GM18498 (cell line): ENCODE measurements around the gene A4GNT.
"Not testable (repeated sequence)": the region's sequence is repeated elsewhere in the genome, so short reads cannot be mapped to it uniquely, and the experiment has no call there.

Source experiments
- ATAC-seq: cut with Tn5 transposase; IDR thresholded peaks from one replicate; pipeline ENCODE4 v1.9.1; 2021; ENCODE audit warnings: mild to moderate bottlenecking, moderate library complexity; ENCODE audit not compliant: unreplicated experiment

Gene A4GNT

DNA sequence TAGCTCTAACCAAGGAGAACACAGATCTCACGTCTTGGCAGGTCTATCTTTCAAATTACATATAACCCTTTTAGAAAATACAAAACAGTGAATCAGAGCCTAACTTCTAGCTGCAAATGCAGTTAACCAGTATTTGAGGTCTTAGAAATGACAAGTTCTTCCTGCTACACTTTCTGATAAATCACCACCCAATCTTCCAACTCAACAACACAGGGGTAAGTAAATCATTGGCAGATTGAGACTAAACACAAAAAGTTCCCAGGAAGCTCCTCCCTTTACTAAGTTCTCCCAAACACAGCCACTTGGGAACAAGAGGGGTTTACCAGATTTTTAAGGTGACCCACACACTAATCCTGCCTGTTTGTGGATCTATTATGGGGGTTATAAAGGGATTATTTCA, at the start of gene A4GNT:
Gene A4GNT, minus strand, starts transcription at position 152 of the 400 bp plus-strand sequence. CDS start 1,134 bp downstream, outside the sequence.
- ATAC-seq, result no peak

DNA sequence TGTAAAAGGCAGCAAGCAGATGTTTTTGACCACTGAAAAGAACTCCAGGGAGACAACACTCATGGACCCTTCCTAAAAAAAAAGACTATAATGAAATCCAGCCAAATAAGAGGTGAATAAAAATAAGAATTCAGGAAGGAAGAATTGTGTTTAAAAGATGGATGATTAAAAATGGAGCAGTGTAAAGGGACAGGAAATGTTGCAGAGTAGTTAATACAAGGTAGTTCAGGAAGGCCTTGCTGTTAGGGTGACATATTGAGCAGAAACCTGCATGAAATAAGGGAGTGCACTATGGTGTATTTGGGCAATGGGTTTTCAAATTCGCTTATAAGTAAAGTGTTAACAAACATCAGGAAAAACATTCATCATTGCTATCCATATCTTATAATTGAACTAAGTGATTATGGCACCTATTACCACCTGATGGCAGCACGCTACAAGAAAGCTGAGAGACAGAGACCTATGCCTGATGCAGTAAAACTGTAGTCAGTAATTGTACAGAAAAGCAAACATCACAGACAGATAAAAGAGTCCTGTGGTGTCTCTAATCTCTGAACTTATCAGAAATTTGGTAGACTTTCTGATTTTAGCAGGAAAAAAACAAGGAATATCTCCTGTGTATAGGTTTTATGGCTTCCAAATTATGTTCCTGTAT, 48.3 kb upstream of the A4GNT start:
- no peak for ATAC-seq

DNA sequence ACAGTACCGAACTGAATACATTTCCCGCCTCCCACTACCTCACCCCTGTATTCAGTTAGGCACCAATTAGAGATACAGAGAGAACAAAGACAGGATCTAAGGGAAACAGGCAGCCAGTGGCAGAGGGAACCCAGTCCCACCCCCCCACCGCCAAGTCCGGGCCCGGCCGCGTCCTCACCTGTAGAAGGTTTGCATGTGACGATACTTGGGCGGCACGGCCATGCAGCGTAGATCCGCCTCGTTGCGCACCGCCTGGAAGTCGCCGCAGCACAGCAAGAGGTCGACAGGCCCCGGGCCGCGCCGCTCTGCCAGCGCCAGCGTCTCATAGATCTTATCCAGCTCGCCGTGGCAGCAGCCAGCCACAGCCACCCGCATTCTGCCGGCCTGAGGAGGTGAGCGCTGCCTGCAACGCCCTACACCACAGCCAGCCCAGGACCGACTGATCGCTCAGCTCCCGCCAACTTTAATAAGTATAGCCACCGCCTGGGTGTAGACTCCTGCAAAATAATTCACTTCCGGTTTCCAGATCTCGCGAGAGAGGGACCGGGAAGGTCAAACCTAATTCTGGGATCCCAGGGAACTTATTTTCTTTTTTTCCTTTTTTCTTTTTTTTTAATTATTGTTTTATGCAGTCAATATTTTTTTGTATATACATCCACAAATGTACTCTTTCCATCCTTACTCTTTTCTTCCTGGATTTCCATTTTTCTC, 42.4 kb upstream of the A4GNT start, which contains the start of gene DBR1:
Gene DBR1, minus strand, starts transcription at position 501 of the 711 bp plus-strand sequence. Its CDS starts 126 bp downstream, at position 375.
- ATAC-seq, result peak; percentile 91

DNA sequence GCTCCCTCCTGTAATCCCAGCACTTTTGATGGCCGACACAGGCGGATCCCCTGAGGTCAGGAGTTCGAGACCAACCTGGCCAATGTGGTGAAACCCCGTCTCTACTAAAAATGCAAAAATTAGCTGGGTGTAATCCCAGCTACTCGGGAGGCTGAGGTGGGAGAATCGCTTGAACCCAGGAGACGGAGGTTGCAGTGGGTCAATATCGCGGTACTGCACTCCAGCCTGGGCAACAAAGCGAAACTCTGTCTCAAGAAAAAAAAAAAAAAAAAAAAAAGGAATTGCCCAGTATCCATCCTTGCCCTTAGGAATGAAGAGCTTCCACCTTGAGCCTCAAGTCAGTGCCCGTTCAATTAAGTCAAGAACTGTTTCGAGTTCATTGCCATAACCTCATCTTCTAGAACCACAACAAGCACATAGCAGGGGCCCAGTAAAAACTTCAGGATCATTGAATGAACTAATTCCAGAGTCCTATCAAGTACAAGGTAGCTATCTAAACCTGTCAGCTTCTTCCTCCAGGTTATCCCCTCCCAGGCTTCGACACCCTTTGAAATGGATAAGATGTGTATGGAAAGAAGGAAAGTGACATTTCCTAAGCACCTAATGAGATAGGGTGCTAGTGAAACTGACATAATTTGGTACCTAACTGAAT, 41.7 kb upstream of the A4GNT start:
- ATAC-seq, result peak; percentile 2

DNA sequence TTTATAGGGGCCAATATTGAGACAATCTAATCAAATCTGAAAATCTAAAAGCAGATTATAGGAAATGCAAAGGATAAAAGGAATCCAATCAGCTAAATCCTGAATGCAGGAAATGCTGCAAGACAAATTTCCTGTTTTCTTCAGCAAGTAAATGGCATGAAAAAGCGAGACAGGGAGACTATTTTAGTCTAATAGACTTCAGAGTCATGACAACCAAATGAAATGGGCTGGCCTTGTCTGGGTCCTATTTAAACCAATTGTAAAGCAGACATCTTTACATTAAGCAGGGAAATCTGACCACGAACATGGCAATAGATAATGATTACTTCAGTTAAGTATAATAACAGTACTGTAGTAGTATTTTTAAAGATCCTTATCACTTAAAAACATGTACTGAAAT, 40.4 kb upstream of the A4GNT start:
- no peak for ATAC-seq

DNA sequence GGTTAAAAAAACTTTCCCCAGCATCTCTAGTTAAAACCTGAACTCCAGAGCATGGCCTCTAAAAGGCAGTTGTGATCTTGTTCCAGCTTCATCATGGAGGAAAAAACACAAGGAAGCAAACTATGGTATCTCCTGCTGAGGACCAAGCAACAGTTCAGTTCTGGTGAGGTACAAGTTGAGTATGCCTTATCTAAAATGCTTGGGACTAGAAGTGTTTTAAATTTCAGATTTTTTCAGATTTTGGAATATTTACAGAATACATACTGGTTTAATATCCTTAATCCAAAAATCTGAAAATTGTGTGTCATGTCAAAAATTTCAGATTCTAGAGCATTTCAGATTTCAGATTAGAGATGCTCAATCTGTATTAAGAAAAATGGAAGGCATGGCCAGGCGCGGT, 32.9 kb upstream of the A4GNT start:
- no peak for ATAC-seq

DNA sequence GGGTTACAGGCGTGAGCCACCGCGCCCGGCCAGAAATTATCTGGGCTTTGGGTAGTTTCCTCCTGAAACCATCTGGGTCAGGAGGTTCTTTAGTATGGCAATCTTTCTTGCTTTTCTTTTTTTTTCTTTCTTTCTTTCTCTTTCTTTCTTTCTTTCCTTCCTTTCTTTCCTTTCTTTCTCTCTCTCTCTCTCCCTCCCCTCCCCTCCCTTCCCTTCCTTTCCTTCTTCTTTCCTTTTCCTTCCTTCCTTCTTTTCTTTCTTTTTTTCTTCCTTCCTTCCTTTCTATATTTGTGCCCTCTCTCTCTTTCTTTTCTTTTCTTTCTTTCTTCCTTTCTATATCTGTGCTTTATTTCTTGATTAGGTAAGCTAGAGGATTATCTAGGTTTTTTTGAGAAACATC, 25.6 kb upstream of the A4GNT start:
- ATAC-seq, result no peak

DNA sequence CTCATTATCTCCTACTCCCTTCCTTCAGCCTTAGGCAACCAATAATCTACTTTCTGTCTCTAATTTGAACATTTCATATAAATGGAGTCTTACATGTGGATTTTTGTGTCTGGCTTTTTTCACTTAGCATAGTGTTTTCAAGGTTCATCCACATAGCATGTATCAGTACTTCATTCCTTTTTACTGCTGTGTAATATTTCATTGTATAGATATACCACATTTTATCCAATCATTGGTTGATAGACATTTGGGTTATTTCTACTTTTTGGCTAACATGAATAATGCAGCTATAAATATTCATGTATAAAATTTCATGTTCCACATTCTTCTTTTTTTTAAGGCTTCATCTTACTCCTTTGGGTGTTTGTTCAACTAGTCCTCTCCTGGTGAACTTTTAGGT, 22.3 kb upstream of the A4GNT start:
- ATAC-seq, result no peak

DNA sequence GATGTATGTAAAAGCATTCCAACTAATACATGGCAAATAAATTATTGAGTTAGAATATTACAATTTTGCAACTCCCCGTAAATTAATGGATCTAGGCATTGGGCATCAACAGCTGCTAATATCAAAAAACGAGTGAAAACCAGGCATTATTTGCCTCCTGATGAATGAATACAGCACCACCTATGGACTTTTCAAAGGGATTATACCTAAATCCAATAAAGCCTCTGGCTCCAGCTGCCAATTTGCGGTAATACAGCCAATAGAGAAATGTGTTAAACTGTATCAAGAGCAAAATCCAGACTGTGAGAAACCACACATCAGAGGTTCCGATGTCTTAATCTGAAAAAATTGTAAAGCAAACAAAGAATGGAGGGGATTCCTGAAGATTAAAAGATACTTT, 16.3 kb upstream of the A4GNT start:
- no peak for ATAC-seq

DNA sequence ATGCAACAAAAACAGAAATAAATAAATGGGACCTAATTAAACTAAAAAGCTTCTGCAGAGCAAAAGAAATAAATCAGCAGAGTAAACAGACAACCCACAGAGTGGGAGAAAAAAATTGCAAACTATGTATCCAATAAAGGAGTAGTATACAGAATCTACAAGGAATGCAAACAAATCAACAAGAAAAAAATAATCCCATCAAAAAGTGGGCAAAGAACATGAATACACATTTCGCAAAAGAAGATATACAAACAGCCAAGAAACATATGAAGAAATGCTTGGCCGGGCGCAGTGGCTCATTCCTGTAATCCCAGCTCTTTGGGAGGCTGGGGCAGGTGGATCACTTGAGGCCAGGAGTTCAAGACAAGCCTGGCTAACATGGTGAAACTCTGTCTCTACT, 10.0 kb upstream of the A4GNT start:
- not testable (repeated sequence) for ATAC-seq

DNA sequence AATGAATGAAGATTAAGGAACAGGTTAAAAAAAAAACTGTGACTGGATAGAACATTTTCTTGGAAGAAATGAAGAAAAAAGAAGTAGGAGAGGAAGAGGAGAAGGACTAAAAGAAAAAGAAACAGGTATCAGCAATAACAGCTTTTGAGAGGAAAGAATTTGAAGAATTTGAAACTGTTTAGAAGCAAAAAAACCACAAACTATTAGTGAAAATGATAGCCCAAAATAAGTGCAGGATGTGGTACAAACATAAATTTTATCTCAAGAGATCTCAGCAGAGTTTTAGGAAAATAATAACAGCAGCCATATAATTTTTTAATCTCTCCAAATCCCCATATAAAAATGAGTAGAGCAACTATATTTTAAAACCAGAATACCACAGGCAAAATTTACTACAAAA, 8.8 kb upstream of the A4GNT start:
- no peak for ATAC-seq

DNA sequence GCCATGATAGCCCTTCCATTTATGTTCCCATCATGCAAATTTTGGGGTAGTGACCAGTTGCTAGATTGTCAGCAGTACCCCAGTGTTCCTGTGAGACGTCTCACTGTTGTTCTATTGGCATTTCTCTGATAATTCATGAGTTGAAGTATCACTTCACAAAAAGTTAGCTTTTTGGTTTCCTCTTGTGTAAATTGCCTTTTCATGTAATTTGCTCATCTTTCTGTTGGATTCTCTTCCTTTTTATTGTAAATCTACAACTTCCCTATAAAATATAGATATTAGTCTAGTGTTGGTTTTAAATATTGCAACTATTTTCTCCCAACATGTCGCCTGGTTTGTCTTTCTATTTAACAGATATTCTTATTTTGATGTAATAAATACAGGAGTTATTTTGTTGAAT, 7.5 kb upstream of the A4GNT start:
- ATAC-seq, result no peak

DNA sequence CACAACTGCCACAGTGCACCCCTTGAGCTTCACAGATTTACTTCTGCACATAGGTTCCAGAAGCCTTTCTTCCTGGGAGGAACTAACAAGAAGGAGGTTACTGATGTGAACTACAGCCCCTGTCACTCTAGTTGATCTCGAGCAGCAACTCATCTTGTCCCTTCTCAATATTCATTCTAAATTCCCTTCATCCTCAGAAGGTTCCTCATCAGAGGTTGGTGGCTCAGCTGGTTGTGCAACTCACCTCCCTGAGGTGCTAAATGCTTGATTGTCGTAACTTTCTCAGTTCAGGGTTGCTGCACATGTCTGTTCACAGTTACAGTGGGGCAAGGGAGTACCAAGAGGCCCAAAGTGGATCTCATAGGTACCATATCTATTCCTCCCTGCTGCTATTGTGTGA, 5.7 kb upstream of the A4GNT start:
- ATAC-seq, result no peak

DNA sequence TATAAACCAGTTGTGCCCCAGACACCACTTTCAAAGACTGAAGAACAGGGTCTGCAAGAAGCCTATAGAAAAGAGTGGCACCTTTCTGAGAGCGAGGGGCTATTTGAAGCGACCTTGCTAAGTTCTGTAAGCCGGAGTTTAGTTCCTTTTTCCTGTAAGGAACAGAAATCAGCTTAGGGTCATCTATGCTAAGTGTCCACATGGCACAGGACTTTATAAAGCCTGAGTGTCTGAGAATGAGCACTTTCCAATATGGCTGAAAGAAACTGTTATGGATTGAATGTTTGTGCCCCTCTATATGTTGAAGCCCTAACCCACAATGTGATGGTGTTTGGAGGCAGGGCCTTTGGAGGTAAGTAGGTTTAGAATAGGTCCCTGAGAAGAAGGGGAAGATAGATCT, 4.0 kb upstream of the A4GNT start:
- ATAC-seq, result no peak

DNA sequence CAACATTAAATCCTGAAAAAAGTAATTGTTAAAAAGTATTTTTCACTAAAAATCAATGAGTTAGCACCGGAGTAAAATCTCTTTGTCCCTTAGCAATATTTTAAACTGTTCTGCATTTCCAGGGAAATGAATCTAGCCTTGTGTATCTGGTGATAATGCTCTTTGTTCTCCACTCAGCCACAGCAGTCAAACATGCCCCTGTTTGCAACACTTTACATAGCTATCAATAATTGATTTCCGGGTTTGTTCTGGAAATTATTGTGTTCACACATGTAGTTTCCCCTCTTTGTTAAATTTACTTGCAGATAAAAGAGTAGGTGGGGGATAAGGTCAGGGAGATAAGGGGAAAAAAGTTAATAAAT, 3.6 kb upstream of the A4GNT start:
- no peak for ATAC-seq

DNA sequence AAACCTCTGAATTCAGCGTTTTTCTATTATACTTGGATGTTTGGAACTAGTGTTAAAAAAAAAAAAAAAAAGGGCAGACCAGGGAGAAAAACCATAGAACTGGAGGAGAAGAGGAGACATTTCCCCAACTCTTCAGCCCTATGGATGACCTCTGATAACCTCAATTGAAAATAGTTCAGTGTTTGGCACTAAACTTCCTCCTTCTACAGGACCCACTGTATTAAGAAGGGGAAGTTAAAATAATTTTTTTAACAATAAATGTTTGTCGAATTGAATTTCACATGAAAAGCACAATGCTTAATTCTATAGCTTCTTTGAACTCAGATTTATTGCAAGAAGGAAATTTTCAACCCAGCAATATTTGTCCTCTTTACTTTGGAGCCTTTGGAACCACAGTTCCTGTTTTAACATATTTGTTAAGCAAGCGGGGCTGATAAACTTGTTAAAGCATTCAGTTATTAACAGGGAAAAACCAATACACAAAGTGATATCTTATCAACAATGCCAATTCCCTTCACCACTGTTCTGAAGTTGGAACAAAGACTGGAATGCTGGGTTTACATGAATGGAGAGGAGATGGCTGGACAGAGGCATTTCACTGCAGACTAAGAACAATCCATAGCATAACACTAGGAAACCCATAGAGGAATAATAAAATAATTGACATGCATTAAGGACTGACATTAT, 3.1 kb upstream of the A4GNT start:
- ATAC-seq, result no peak

DNA sequence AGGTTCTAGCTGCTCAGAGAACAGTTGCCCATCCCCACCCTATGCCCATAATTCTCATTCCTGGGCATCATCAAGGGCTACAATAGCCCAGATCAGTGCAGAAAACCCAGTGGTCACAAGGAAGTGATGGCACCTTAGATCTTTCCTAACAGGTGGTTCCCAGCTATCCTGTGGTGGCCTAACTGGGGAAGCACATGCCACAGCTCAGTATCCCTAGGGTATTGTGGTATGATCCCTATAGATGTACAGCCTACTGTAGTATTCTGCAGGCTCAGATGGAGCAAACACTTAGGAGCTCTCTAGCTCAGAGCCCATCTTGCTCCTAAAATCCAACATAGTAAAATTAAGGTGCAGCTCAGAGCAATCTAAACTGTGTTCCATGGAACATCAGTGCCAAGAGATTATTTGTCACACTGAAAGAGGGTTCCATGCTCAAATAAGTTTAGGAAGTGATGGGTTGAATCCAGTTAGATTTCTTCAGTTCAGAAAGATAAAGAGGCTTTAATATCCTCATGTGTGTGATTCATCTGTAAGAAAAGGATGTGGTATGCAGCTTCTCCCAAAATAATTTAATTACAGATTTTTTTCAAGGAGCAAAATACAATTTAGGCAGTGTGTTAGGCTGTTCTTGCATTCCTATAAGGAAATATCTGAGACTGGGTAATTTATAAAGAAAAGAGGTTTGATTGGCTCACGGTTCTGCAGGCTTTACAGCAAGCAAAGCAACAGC, 4.4 kb downstream of the A4GNT start:
- no peak for ATAC-seq

DNA sequence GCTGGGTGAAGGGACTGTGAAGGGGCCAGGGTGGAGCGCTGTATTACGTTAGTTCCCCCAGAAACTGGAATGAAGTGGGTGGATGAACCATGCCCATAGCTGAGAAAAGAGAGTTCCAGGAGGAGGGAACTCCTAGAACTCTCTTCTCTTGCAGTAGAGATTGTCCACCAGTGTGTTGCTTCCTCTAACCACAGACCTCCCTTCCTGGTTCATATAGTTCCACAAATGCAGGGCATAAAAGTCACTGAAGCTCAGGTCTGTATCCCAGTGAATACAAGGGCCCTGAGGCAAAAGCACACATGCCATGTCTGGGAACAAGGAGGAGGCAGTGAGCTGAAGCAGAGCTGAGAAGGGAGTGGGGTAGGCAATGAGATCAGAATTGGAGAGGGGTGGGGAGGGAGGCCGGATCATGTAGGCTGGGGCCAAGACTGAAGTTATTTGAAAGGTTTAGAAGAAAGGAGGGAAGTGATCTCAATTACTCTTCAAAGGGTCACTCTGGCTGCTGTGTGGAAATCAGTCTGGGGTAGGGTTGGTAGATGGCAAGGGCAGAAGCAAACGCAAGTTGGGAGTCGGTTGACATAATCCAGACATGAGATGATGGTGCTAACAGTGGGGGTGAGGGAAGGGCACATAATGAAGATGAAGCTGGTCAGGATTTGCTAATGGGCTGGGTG, 6.5 kb downstream of the A4GNT start:
- no peak for ATAC-seq

DNA sequence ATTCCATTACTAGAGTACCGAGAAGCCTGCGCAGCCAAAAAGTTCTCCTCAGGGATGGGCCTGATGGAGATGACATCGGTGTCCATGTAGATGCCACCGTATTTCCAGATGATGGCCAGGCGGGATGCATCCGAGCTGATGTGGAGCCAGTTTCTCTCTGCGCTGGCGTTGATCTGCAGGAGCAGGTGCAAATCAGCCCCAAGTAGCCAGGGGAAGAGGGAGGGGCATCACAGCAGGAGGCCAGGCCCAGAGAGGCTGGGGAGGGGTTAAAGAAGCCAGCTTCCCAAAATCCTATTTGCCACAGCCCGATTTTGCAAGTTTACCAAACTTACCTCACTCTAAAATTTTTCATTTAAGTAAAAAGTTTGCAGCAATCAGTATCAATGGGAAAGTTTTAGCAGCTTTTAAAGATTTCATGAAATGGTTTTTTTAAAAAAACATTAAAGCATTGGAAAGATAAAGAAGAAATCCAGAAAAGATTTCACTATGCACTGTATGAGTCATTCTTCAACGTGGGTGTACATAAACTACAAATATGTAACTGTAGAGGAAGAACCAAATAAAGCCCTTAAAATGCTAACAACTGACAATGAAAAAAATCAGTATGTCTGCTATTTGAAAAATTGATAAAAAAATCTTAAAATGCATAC, 7.4 kb downstream of the A4GNT start:
- no peak for ATAC-seq

DNA sequence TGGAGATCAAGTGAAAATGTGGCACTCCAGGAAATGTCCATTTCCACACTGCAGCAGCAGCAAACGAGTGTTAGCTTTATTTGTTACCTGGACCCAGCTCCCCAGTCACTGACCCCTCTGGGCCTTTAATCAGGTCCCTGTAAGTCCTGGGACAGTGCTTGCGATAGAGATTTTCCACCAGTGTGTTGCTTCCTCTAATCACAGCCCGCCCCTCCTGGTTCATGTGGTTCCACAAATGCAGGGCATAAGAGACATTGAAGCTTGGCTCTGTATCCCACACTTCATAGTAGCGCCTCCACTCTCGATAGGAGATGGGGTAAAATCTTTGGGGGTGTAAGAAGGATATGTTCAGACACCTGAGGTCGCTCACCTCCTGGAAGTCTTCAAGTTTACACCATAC, 8.0 kb downstream of the A4GNT start:
- ATAC-seq, result no peak
